NCI-H2171 (cell line): ENCODE results near the gene TEAD1.

ENCODE experiments used
- DNase-seq: peaks from one replicate; lab custom pipeline; 2025; lab: John Stamatoyannopoulos, UW

The TEAD1 gene

GRCh38 chr11:12811861-12812260 lies 137.6 kb downstream of the TEAD1 start:
- DNase-seq = no peak

DNA sequence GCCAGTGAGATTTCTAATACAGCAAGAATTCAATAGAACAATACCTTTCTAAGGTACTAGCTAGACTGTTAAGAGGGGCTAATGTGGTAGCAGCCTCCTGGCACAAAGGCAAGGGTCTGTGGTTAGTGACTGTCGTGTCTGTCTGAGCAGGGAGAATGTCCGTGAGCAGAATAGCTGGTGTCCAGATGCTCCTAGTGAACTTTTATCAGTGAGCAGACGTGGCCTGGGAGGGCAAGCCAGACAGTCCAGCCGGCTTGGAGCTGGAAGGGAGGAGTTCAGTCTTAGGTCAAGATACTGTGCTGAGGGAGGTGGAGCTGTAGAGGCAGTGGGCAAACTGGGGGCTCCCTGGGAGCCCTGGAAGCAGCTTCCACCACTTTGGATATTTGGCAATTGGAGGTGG lies 138.6 kb downstream of the TEAD1 start:
- DNase-seq = no peak

DNA sequence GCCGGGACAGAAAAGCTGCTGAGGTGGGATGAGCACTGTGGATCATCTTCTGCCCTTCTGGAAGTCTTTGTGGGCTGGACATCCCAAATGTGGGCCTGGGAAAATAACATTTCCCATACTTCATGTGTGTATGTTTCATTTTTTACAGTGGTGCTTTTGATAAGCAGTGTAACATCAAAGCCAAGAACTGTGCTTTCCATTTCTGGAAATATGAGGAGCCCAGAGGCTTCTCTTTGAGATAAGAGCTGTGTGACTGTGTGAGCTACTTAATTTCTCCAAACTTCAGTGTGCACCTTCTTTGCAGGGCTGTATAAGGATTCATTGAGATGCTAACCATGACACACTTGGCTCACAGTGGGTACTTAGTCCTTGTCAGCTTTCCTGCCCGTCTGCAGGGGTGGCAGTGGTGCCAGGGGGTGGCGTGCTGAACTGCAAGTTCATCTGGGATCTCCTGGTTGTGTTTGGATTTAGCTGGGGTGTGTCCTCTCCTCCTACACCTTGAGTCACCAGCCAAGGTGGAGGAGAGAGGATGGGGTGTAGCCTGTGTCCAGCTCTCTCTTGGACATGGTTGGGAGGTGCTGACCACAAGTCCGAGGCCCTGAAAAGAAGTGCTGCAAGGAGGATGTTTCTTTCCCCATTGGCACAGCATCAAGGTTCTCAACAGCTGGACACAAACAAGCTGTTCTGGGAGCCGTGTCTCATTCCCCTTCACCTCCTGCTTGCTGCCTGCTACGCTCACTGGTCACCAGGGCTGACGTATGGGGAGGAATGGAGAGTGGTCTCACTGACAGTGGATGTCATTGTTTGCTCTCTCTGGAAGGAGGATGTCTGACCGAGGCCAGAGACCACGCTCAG lies 139.4 kb downstream of the TEAD1 start:
- no peak for DNase-seq

- no peak for DNase-seq
Observed at GRCh38 chr11:12815129-12815480, 140.9 kb downstream of the TEAD1 start.

DNA sequence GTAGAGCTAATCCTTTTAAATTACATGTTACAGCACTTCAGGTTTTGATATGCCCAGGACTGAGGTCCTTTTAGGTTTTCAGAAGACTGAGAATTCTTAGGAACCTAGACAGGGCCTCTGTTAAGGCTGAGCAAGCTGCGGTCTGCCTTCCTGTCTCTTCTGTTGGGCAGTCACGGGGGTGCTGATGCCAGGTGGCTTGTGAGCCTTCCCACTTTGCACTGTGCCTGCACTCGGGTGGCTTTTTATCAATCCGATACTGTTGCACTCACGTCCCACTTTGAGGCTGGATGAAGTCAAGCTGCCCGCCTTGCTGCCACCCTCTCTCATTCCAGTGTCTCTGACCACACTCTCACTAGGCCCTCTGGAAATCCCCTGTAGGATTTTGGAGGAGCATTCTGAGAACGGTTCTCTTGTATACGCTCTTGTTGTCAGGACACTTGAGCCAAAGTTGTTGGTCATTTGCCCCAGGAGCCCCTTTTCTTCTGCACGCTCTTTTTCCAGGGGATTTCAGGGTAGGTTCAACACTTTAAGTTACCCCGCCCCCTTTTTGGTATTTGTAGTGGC lies 141.8 kb downstream of the TEAD1 start:
- no peak for DNase-seq

GRCh38 chr11:12817681-12818332 lies 143.6 kb downstream of the TEAD1 start:
- no peak for DNase-seq

DNA sequence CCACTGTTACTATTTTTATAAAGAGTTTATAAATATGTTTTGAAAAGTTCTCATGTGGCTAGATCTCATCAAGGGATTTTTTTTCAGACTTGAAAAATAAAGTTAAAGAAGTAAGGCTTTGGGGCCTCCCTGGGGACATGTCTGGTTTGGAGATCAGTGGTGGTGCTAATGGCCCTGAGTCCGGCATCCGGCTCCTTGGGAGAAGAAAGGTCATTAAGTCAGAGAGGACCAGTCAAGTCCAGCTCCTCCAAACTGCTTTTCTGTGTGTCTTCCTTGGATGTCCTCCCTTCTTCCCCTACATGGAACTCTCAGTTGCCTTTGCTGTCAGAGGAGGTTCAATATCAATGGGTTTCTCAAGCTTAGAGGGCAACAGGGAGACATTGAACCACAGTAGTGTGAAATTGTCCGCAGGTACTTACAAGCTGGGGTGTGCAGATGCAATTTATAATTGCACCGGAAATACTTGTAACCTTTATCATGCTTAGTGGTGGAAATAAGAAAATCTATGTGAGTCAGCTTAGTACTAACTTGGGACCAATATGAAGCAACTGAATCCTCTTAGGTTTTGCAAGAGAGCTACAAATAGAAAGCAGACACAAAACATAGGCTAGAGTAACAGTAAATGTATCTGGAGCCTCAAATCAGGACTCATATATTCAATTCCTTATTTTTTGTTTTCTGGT lies 144.3 kb downstream of the TEAD1 start:
- DNase-seq = no peak

GRCh38 chr11:12822392-12823022 lies 148.3 kb downstream of the TEAD1 start:
- DNase-seq = no peak

- DNase-seq = no peak
Observed at GRCh38 chr11:12824281-12825041, 150.2 kb downstream of the TEAD1 start.

GRCh38 chr11:12826441-12826840 lies 152.2 kb downstream of the TEAD1 start:
- DNase-seq = no peak

DNA sequence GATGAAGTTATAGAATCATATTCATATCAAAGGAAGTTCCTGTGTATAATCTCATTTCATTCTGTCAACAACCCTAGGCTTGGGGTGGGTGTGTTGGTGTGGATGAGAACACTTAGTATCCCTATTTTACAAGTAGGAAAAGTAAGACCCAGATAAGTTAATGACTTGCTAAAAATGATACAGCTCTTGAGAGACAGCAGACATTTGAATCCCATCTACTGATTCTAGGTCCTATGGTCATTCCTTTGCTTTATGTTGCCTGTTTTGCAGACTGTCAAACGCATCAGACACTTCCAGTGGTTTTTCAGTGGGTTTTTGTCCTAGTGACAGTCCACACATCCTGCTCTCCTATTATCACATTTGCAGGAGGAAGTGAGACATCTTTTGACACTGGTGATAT lies 153.1 kb downstream of the TEAD1 start:
- DNase-seq = no peak

DNA sequence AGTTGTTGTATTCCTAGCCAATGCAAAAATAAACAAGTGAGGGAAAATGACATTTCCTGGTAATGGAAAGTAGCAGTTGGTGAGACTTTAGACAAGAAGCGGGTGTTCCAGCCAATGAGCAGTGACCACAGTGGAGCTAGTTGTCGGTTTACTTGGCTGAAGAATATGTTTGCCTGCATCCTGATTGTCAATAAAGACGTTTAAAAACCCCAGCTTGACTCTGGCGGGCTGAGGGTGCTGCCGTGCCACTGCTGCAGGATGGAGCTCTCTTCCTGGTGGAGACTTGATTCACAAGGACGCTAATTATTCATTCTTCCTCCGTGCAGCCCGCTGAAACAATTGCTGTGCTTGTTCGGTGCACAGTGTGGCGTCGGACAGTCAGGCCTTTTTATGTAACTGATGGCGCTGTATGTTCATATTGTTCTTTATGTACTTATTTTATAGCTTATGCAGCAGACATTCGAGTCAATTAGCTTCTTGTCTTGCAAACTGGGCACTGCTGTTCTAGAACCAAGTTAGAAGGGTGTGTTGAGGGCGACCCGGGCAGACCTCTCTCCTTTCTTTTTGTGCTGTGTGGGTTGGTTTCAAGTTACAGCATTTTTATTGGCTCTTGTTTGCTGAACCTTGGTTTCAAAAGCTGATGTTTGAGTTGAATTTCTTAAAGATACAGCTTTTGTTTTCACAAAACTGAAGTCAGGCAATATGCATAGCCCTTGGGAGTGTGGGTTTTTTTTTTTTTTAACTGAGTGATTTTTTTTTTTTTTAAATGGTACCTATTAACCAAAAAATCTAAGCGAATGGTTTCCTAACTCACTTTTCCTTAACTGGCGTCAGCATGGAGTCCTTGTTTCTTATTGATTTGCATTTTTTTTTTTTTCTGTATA lies 153.9 kb downstream of the TEAD1 start:
- no peak for DNase-seq

GRCh38 chr11:12829131-12829530 lies 154.9 kb downstream of the TEAD1 start:
- no peak for DNase-seq

- no peak for DNase-seq
Observed at GRCh38 chr11:12829540-12830314, 155.5 kb downstream of the TEAD1 start.

DNA sequence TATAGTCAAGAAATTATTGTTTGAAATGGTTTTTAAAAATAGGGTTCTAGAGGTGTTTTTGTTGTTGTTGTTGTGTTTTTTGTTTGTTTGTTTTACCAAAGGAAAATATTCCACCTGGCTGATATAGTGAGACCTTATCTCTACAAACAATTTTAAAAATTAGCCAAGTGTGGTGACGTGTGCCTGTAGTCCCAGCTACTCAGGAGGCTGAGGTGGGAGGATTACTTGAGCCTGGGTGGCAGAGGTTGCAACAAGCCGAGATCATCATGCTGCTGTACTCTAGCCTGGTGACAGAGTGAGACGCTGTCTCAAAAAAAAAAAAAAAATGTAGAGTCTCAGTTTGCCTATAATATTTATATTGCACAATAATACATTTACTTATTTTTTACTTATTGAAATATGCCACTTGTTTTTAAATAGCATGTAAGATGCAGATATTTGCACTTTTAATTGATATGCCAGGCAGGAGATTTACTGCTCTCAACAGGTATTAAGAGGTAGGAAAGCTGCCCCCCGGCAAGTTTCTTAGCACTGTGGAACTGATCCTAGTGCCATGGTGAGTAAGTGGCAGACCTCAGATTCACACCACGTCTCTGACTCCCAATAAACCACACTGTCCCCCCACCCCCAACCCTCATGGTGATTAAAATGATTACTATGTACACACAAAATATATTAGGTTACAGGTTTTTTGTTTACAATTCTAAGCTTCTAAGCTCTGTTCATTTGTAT lies 157.4 kb downstream of the TEAD1 start:
- DNase-seq = no peak

DNA sequence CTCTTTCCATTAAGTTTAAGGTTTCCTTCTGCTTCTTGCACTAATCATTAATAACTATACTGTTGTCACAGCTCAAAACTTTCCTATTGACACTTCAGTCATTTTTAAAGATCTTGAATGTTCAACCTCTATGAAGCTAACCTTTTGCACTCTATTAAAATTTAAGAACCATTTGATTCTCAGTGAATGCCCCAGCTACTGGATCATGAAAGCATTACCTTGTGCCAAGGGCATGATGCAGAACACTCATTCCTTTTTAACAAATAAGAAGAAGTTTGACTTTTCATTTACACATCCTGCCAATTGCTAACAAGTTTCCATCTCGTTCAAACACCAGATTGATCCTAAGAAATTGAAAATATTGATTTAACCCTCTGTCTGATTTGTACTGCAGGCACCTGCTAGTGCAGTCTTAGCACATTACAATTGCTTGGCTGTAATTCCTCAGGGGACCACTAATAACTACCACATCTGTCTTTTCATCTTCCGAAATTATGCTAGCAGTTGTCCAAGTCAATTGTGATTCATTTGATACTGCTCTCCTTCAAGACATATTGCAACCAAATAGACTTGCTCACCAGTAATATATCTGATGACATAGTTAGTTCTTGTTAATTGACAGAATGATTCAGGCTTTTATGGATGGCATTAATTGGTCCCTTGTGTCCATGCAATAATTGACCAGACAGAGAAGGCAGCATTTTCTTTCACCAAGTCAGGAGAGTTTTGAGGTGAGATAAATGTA lies 158.4 kb downstream of the TEAD1 start:
- peak; percentile 49 for DNase-seq

DNA sequence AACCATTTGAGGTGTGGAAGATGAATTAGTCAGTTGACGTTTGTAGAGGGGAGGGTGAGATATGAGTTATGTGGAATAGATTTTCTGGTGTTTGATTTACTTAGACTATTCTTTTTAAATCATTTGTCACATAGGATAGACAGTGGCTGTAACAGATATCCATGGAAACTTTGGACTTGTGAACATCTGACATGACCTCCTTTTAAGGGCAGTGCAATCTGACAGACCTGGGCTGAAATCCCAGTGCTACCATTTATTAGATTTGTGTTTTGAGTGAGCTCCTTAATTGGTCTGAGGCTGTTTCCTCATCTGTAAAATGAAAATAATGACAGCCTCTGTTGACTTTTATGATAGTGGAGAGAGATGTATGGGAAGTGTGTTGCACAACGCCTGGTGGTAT lies 159.9 kb downstream of the TEAD1 start:
- no peak for DNase-seq

DNA sequence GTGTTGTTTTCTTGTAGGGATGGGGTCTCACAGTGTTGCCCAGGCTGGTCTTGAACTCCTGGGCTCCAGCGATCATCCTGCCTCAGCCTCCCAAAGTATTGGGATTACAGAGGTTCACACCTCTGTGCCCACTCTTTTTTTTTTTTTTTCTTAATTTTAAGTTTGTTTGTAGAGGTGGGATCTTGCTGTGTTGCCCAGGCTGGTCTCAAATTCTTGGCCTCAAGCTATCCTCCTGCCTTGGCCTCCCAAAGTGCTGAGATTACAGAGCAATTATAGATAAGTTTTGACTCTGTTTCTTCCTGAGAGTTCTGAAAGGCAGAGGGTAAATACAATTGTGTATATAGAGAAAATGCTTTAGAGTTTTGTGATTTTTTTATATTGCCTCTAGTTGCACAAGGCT lies 160.4 kb downstream of the TEAD1 start:
- DNase-seq = no peak
